ENCODE results near the gene APBB3.

APBB3 gene

GRCh38 chr5:140513124-140513523 is 51.3 kb downstream of the APBB3 start:
- no peak for TF ChIP-seq REST (IDR thresholded peaks at IDR 0.05; ENCODE audit: insufficient read depth in 1 of 2, low read depth in 2 of 2, low read length in 2 of 2)
- no peak for TF ChIP-seq FOXP2 (optimal IDR thresholded peaks at IDR 0.05; ENCODE audit: borderline replicate concordance, extremely low read depth, extremely low read length, insufficient read depth)
- no peak for TF ChIP-seq TAF1 (IDR thresholded peaks at IDR 0.05; ENCODE audit: borderline replicate concordance, insufficient read depth, low read length)

- TF ChIP-seq FOXP2 (optimal IDR thresholded peaks at IDR 0.05; ENCODE audit: borderline replicate concordance, extremely low read depth, extremely low read length, insufficient read depth) (no peak), SIN3A (IDR thresholded peaks at IDR 0.05; ENCODE audit: borderline replicate concordance, insufficient read depth, low read length) (no peak), REST (IDR thresholded peaks at IDR 0.05; ENCODE audit: insufficient read depth in 1 of 2, low read depth in 2 of 2, low read length in 2 of 2) (no peak), POLR2AphosphoS5 (IDR thresholded peaks at IDR 0.05; ENCODE audit: low read depth, low read length) (no peak), TAF1 (IDR thresholded peaks at IDR 0.05; ENCODE audit: borderline replicate concordance, insufficient read depth, low read length) (no peak)
Observed at GRCh38 chr5:140509898-140510297, 54.5 kb downstream of the APBB3 start.
